C1 segment of cervical spinal cord (tissue), 14 donors: ENCODE measurements around the gene RNF213.
A peak's percentile ranks its signal among the peaks of the same experiment; 100 is the strongest.

ENCODE experiments used
- DNase-seq, 14 donors: peaks; one replicate each; lab custom pipeline; 2025; lab: John Stamatoyannopoulos, UW

The RNF213 gene

GRCh38 chr17:80414803-80415625, 154.4 kb downstream of the RNF213 start, which contains the start of gene ENDOV:
Gene ENDOV (plus strand): TSS chr17:80415167. CDS start chr17:80415195, 28 bp downstream.
- peak; percentile 77 to 99 (median 96) for DNase-seq

DNA sequence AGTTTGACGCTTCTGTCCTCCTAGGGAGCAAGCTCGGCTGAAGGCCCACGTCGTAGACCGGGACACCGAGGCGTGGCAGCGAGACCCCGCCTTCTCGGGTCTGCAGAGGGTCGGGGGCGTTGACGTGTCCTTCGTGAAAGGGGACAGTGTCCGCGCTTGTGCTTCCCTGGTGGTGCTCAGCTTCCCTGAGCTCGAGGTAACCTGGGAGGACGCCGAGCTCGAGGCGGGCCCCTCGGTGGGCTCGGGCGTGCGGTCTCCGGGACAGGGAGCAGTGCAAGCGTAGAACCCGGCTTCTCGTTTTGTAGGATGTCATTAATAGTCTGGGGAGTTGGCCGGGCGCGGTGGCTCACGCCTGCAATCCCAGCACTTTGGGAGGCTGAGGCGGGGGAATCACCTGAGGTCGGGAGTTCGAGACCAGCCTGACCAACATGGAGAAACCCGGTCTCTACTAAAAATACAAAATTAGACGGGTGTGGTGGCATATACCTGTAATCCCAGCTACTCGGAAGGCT, 155.0 kb downstream of the RNF213 start:
- no peak for DNase-seq

DNA sequence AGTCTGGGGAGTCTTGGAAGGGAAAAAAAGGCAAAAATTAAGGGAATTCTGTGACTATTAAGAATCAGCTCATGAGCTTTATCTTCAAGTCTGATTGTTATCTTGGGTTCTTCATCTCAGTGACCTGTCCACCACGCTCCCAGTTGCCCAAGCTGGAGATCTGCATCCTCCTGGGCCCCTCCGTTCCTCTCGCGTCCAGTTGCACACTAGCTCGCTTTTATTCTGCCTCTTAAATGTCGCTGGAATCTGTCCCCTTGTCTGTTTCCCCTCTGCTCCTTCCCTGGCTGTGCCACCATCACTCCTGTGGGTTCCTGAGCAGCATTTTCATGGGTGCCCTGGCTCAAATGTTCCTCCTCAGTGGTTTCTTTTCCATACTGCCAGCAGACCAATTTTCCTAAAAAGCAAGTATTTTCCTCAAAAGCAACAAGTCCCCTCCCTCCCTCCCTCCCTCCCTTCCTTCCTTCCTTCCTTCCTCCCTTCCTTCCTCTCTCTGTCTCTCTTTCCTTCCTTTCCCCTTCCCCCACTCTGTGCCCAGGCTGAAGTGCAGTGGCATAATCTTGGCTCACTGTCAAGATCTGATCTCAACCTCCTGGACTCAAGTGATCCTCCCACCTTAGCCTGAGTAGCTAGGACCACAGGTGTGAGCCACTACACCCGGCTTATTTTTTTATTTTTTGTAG, 155.7 kb downstream of the RNF213 start:
- no peak for DNase-seq

DNA sequence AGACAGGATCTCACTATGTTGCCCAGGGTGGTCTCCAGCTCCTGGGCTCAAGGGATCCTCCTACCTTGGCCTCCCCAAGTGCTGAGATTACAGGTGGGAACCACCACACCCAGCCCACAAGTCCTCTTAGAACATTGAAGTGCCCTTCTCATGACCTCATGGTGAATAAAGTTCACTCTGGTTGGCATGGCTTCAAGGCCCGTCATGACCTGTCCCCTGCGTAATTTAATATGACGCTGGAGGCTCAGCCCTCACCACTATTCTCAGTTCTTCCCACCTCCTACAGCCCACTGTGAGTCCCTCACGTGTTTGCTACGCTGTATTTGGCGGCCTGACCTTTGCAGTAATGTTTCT, 156.3 kb downstream of the RNF213 start:
- no peak for DNase-seq

DNA sequence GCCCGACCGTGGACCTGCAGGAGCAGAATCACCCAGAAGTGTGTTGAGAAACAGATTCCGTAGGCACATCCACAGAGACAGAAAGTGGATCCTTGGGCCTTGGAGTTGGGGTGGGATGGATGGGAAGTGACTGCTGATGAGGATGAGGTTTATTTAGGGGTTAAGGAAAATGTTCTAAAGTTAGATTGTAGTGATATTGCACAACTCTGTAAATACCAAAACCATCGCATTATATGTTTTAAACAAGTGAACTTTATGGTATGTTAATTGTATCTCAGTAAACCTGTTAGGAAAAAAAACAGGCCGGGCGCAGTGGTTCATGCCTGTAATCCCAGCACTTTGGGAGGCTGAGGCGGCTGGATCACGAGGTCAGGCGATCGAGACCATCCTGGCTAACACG, 157.9 kb downstream of the RNF213 start:
- no peak for DNase-seq

GRCh38 chr17:80419255-80419654, 158.6 kb downstream of the RNF213 start:
- no peak for DNase-seq

- no peak for DNase-seq
Observed at GRCh38 chr17:80421381-80422090, 160.9 kb downstream of the RNF213 start.

GRCh38 chr17:80422276-80422675, 161.6 kb downstream of the RNF213 start:
- DNase-seq = no peak

GRCh38 chr17:80422981-80423380, 162.3 kb downstream of the RNF213 start:
- no peak for DNase-seq

DNA sequence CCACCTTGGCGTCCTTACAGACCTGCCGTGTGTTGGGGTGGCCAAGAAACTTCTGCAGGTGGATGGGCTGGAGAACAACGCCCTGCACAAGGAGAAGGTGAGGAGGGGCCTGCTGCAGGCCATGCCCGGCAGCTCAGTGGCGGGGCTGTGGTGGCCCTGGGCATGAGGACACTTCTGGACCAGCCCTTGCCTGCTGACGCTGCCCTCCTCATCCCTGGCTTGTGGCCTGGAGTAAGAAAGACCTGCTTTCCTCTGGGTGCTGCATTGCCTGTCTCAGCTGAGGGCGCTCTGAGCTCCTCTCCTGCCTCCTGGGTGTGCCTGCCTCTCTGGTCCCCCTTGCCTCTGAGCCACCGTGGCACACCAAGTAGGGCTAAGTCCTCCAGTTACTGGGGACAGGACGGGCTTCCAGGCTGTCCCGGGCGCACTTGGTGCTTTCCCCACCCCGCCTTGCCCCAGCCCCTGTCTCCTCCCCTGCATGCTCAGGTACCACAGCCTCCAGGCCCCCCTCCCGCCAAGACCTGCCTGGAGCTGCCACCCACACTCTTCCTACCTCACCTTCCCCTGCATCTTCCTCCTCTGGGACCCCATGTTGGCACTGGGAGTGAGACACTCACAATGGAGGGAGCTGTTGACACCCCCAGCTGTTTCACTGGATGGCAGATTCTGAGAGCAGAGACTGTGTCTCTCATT, 163.0 kb downstream of the RNF213 start:
- no peak for DNase-seq

GRCh38 chr17:80424261-80424660, 163.6 kb downstream of the RNF213 start:
- no peak for DNase-seq

DNA sequence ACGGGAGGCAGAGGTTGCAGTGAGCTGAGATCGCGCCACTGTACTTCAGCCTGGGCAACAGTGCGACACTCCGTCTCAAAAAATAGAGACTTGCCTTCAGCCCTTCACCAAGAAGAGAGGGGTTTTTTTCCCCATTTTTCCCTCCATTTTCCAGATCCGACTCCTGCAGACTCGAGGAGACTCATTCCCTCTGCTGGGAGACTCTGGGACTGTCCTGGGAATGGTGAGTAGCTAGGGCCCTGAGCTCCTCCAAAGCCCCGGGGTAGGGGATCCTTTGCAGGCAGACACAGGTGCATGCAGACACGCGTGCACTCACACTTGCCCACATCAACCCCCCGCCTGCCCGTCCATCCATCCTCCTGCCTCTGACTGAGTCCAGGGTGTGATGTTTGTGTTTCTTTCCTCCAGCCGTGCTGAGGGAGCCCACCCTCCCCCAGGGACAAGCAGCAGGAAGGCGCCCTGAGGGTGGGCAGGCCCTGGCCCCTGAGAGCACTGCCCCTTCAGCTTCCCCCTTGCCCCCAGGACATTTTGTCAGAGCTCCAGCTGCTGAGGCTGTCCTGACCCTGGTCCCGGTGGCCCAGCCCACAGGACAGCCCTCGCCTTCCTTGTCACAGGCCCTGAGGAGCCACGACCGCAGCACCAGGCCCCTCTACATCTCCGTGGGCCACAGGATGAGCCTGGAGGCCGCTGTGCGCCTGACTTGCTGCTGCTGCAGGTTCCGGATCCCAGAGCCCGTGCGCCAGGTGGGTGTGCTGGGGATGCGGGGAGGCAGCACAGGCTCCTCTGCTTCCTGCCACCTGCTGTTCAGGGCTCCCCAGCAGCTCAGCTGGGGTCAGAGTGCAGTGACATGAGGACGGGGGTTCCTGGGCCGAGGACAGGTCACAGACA, 164.5 kb downstream of the RNF213 start:
- no peak for DNase-seq

DNA sequence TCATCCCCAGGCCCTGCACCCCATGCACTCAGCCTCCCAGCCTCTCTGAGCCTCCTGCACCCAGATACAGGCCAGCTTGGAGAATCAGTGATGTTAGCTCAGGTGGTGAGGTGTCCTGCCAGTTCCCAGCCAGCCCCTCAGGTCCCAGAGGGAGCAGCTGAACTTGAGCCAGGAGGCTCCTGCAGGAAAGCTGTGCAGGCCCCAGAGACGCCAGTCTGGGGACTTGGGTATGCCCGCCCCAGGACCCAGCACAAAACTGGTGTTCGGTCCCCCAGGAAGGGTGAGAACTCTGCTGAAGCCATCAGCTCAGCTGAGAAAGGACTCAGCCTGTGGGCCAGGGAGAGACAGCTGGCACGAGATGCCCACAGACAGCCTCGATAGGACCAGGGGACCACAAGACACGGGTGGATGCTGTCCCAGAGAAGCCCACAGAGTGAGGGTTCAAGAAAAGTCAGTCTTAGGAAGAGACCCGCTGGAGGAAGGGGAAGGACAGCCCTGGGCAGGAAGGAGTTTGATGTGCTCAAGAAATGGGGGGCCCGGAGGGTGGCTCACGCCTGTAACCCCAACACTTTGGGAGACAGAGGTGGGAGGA, 165.3 kb downstream of the RNF213 start:
- no peak for DNase-seq

DNA sequence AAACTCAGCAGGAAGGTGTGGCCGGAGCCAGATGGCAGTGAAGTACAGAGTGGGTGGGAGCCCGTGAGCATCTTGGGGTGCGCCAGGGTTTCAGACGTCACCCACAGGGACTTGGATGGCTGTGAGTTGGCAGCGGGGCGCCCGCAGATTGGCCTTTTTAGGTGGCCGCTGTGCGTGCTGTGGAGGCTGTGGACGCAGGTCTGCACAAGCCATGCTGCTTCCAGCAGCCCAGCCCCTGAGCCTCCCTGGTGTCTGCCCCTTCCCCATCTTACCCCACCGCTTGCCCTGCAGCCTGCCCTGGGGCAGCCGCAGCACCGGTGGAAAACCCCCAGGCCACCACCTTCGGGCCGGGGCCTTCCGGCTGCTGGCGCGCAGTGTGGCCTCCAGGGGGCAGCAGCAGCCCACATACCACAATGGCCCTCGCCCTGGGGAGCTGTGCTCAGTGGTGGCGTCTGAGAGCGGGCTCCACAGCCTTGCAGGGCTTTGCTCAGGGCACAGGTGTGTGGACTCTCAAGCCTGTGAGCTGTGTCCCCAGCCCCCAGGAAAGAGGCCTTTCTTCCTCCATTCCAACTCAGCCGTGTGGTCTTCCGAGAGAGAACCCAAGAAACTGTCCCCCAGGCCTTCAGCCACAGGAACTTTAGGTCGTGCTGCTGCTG, 166.1 kb downstream of the RNF213 start:
- DNase-seq = peak in 11 of 14 donors; percentile 13 to 79 (median 42)

GRCh38 chr17:80427366-80428282, 167.0 kb downstream of the RNF213 start:
- peak in 1 of 14 donors; percentile 80 for DNase-seq

DNA sequence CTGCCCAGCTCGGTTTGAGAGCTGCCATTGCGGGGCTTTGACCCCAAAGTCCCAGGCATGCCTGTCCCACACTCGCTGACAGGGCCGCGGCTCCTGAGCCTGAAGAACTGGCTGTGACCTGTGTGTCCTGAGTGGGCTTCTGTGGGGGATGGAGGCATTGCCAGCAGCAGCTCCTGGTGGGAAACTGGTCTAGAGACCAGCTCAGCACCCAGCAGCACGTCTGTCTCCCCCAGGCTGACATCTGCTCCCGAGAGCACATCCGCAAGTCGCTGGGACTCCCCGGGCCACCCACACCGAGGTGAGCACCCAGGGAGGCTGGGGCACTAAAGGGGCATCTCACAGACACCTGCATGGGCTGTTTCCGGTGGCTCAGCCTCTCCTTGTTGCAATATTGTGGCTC, 167.7 kb downstream of the RNF213 start:
- DNase-seq = no peak

- DNase-seq = no peak
Observed at GRCh38 chr17:80428796-80429195, 168.1 kb downstream of the RNF213 start.
